Cardiac fibroblast (primary cell): ENCODE measurements around the gene SNX24.
A peak's percentile ranks its signal among the peaks of the same experiment; 100 is the strongest.

Experiments
- DNase-seq, 2 donors: peaks; one replicate each; pipeline versions ENCODE4 v3.0.0 to v3.0.0-alpha.2; 2010; ENCODE audit warnings: low read depth in 2 of 2
- H3K4me3 ChIP-seq, 2 donors: replicated peaks in 1 of 2; 1 replicate in 1 of 2; 2 replicates in 1 of 2; pipeline ENCODE4 v1.5.1; 2011; ENCODE audit warnings: low read depth in 2 of 2, low read length in 2 of 2, mild to moderate bottlenecking in 2 of 2, moderate library complexity in 1 of 2
- CTCF ChIP-seq: IDR thresholded peaks from one replicate; pipeline ENCODE4 v1.5.1; 2011; ENCODE audit warnings: low read depth, mild to moderate bottlenecking, low read length, inconsistent platforms

The SNX24 gene

GRCh38 chr5:122864842-122865241 lies 19.4 kb downstream of the SNX24 start:
- no peak for DNase-seq
- H3K4me3 ChIP-seq, result no peak overlapping the region
- TF ChIP-seq CTCF, result no peak

- H3K4me3 ChIP-seq, result no peak overlapping the region
- no peak for TF ChIP-seq CTCF
- peak; percentile 43 to 48 for DNase-seq
Measured at GRCh38 chr5:122870219-122870856, 24.9 kb downstream of the SNX24 start.

- DNase-seq, result peak in 1 of 2 donors; percentile 53
- TF ChIP-seq CTCF, result no peak
- no peak overlapping the region for H3K4me3 ChIP-seq
Measured at GRCh38 chr5:122871661-122872060, 26.2 kb downstream of the SNX24 start.

- no peak for DNase-seq
- no peak overlapping the region for H3K4me3 ChIP-seq
- TF ChIP-seq CTCF, result no peak
Measured at GRCh38 chr5:122874179-122874875, 28.9 kb downstream of the SNX24 start.

GRCh38 chr5:122877518-122877917 lies 32.1 kb downstream of the SNX24 start:
- H3K4me3 ChIP-seq, result no peak overlapping the region
- no peak for DNase-seq
- no peak for TF ChIP-seq CTCF

- TF ChIP-seq CTCF, result no peak
- no peak overlapping the region for H3K4me3 ChIP-seq
- no peak for DNase-seq
Measured at GRCh38 chr5:122879076-122879475, 33.7 kb downstream of the SNX24 start.
